ENCODE measurements around the gene CD209.
A peak's percentile ranks its signal among the peaks of the same experiment; 100 is the strongest.

The CD209 gene

DNA sequence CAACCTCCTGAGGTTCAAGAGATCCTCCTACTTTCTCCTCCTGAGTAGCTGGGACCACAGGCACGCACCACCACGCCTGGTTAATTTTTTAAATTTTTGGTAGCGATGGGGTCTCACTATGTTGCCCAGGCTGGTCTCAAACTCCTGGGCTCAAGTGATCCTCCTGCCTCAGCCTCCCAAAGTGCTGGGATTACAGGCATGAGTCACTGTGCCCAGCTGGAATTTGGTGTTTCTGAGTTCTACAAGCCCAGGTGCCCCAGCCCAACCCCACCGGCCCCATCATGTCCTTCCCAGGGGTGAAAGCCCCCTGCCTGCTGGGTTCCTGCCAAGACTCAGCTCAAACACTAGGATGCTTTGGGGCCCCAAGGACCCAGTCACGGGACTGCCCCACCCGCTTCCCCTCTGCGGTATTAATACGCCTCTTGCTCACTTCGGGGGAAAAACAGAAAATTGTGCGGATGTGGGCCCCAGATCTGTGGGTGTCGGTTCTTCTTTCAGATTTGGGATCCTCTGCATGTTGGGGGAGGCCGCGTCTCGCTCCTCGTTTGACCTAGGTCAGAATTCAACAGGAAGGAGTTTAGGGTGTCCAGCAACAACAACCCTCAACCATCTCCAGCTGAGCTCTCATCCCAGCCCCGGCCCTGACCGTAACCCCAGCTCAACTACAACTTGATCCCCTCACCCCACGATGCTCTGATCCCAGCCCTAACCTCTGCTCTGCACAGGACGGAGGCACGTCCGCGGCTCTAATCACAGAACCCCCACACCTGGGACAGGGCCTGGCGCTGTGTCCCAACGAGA, 41.7 kb downstream of the CD209 start:
- DNase-seq (ENCODE audit: low read depth in 2 of 2) = peak; percentile 71 to 72

DNA sequence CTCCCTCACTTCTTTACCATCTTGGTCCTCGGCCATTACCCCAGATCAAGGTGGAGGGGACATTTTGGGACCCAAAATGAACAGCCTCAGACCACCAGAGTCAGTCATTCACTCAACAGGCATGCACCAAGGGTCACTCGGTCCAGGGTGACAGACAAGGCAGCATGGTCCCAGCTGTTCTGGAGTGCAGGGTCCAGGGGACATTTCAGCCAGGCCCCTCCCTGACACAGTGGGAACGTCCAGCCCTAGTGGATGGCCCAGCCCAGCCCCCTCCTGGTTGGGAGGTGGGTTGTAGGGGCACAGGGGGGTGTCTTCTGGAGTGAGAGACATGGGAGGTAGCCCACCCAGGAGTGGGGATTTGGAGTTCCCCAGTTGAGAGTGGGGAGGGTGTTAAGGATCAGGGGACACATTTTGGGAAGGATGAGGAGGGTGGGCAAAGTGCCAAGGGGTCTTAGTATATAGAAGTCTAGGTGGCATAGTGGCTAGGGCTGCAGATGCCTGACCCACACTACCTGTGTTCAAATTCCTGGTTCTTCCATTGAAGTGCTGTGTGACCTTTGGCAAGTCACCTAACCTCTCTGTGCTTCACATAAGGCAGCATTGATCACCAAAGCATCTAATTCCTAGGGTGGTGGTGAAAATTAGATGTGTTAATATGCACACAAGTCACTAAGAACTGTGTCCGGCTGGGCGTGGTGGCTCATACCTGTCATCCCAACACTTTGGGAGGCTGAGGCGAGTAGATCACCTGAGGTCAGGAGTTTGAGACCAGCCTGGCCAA, 42.9 kb downstream of the CD209 start:
- no peak for DNase-seq (ENCODE audit: low read depth in 2 of 2)

DNA sequence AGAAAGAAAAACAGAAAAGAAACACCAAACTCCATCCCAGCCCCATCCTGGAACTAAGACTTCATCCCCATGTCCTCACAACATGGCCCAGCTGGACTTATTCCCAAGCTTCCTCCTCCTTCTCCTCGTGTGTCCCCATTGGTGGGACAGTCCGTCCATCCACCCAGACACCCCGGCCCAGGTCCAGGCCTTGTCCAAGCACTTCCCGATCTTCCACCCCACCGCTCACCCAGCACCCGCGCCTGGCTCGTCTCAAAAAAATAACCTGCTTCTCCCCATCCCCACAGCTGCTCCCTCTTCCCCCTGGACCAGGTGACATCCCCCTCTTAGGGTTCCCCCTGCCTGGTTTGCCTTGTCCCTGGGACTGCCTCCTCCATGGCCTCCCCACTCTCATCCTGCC, 44.0 kb downstream of the CD209 start:
- DNase-seq (ENCODE audit: low read depth in 2 of 2) = no peak

DNA sequence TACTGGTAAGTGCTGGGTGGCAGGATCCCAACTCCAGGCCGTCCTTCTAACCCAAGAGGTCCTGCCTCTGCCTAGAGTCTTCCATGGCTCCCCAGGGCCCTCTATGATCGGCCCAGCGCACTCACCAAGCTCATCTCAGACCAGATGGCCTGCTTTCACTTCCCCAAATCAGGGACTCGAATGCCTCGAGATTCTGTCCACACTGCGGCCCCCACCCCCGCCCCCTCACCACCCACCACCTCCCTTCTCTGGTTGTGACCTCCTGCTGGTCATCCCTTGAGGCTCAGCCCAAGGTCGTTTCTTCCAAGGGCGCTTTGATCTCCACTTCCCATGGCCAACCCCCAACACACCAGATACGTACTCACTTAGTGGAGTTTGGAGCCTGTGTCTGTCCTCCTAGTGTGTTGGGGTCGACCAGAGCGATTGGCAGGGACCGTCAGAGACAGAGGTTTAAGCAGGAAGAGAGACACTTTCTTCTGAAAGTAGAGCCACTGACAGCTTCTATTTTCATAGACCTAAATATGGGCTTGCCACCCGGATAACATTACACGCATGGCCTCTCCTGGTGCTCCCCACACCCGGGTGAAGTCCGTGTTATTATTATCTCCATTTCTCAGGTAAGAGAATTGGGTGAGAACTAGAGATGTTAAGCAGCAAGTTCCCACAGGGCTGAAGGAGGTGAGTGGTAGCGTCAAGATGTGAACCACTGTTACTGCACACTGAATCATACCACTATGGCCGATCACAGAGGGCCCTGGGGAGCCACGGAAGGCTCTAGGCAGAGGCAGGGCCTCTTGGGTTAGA, 45.5 kb downstream of the CD209 start, which contains the start of gene FCER2:
FCER2 (minus strand) TSS at position 478 of the 804 bp plus-strand sequence. CDS start 2,371 bp downstream, outside the sequence.
- DNase-seq (ENCODE audit: low read depth in 2 of 2) = no peak

DNA sequence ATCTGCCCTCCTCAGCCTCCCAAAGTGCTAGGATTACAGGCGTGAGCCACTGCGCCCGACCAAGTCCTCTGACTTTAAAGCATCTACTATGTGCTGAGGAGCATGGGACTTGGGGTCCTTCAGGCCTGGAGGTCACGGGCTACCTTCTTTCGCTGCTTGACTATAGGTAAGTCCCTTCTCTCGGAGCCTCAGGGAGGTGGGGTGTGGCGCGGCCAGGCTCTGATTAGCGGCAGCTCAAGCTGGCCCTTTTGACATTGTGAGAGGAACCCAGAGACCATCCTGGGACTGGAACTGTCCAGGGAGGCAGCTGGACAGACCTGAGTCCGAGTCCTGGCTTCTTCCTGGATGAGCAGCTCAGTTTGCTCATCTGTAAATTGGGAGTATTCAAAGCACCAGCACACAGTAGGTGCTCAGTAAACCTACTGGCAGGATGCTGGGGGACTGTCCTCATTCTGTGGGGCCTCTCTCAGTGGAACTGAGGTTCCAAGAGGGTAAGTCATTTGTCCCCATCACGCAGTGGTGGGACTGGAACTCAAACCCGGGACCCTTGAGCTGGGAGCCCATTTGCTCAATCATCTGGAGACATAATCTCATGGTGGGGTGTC, 46.2 kb downstream of the CD209 start:
- DNase-seq (ENCODE audit: low read depth in 2 of 2) = no peak

DNA sequence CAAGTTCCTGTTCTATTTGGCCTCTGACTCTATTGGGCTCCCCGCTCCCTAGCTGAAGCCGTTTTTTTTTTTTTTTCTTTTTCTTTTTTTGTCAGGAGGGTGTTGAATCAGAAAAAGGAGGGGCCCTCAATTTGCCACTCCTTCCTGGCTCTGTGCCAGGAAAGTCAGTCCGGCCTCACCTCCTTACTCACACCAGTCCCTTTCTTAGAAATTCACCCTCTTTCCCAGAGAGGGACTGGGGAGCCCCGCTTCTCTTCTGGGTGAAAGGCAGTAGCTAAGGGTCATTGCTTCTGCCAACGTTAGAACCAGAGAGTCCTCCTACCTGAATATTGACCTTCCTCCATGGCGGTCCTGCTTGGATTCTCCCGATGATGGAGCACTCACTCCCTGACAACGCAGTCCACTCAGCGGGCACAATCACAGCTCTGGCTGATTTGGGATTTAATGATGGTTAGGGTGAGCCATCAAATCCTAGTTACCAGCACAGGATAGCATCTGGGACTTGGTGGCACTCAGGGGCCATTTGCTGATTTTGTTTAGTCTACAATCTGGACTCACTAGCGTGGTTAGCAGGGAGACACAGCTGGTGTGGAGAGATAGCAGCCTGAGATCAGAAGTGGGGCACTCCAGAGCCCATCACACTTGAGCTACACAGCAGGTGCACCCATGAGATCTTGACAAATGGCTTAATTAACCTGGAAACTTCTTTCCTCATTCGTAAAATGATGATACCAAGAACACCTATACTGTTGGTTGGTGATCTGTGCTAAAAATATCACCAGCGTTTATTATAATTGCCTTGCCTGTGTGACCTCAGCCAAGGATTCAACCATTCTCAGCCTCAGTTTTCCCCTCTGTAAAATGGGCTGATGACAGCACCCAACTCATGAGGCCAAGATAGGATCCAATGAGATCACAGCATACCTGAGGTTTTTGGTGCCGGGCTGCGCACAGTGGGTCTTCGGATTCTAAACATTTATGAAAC, 47.6 kb downstream of the CD209 start:
- peak; percentile 53 to 61 for DNase-seq (ENCODE audit: low read depth in 2 of 2)

DNA sequence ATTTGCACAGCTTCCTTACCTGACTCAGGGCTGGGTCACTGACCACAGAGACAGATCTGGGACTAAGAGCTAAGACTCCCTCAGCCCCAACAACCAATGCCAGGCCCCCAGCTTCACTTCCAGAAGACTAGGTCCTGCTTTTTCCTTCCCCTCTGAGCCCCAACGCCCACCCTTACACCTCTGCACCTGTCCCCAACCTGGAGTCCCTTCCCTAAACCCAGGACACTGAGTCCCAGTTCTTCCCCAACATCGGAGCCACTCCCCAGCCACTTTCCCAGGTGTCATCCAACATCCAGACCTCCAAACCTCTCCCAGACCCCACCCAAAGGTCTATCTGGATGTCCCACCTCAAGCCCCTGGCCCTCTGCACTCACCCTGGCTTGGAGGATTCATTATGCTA, 48.3 kb downstream of the CD209 start:
- no peak for DNase-seq (ENCODE audit: low read depth in 2 of 2)

DNA sequence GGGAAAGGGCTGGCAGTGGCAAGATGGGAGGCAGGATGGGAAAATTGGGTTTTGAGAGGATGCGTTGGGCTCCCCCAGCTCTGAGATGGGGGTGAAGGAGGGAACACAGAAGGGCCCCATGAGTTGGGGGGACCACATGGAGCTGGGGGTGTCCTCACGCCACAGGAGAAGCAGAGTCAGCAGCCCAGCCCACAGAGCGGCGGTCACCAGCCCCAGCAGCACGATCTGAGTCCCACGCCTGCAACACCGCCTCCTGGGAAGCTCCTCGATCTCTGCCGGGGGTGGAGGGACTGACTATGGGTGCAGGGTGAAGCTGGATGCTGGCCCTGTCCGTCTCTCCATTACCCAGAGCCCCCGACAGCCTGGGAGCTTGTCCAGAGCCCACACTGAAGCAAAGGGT, 48.8 kb downstream of the CD209 start:
- DNase-seq (ENCODE audit: low read depth in 2 of 2) = no peak

DNA sequence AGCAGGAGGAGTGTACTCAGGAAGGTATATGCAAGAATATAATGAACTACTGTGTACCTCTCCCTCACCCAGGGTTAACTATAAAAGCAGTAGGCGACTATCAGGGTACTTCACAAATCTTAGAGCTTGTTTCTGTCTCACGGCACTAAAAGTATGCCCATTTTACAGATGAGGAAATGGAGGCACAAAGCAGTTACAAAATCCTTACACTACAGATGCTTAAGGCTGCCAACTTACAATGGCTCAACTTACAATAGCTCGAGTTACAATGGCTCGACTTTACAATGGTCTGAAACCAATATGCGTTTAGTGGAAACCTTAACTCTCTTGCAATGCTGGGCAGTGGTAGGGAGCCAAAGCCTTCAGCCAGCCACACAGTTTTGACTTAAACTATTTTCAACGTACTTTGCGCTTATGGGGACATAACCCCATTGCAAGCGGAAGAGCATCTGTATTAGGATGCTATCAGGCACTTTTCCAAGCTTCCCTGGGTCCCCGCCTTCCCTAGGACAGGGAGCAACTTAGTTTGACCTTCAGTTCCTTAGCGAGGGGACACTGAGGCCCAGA, 49.5 kb downstream of the CD209 start:
- no peak for DNase-seq (ENCODE audit: low read depth in 2 of 2)

DNA sequence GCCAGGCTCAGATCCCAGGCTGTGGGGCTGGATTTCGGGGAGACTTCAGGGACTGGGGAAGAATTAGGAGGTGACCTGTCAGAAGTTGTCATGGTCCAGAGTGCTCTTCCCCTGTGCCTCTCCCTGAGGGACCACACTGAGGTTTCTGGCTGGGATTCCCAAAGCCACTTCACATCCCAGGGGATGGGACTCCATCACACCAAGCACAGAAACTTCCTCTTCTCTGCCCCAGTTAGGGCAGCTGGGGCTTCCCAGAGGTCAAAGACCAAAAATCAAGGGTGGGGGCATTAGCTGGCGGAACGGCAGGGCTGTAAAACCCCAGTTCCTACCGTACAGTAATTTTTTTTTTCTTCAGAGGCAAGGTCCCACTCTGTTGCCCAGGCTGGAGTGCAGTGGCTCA, 52.8 kb downstream of the CD209 start:
- DNase-seq (ENCODE audit: low read depth in 2 of 2) = no peak

DNA sequence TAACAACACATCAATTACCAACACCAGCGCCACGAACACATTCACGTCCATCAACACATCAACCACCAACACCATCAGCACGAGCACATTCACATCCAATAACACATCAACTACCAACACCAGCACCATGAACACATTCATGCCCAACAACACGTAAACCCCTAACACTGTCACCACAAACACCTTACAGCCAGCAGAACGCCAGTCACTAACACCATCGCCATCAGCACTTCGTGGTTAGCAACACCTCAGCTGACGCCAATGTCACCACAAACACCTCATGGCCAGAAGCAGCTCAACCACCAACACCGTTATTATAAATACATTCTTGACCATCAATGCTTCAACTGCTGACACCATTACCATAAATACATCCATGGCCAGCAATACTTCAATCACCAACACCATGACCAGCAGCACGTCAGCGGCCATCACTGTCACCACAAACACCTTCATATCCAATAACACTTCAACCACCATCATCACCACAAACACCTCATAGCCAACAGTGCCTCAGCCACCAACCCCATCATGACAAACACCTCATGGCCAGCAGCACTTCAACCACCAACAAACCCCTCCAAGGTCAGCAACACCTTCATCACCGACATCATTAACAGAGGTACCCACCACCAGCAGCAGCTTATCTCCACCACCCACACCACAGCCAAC, 54.8 kb downstream of the CD209 start:
- DNase-seq (ENCODE audit: low read depth in 2 of 2) = no peak

DNA sequence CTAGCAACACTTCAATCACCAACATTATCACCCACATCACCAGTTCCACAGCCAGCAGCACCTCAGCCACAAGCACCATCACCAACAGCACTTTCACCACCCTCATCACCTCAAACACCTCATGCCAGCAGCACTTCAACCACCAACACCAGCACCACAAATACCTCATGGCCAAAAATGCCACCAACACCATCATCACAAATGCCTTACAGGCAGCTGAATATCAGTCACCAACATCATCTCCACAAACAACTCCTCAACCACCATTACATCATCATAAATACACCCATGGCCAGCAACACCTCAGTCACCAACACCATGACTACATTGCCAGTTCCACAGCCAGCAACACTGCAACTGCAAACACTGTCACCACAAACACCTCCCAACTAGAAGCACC, 55.8 kb downstream of the CD209 start:
- no peak for DNase-seq (ENCODE audit: low read depth in 2 of 2)

DNA sequence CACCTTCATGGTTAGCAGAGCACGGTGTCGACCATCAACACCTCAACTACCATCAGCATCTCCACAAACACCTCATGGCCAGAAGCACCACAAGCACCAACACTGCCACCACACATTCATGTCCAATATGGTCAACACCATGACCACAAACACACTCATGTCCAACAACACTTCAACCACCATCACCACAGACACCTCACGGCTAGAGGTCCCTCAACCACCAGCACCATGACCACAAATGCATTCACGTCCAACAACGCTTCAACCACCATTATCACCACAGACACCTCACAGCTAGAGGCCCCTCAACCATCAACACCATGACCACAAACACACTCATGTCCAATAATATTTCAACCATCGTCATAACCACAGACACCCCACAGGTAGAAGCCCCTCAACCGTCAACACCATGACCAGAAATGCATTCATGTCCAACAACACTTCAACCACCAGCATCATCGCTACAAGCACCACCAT, 56.5 kb downstream of the CD209 start:
- DNase-seq (ENCODE audit: low read depth in 2 of 2) = peak in 1 of 2 donors; percentile 18
